HL-60 (cell line): ENCODE results near the gene DYRK1A.

Source experiments
- DNase-seq, 2 experiments: peaks; one replicate each; pipeline ENCODE4 v3.0.0-alpha.2; 2010 to 2020; ENCODE audit warnings: low read depth in 1 of 2, low spot score in 1 of 2
- H3K27ac ChIP-seq: fragments of 250-450 bp; sonication (Bioruptor Pico); replicated peaks from 2 replicates; pipeline ENCODE4 v1.5.1; 2020; ENCODE audit warnings: mild to moderate bottlenecking, moderate library complexity
- H3K27me3 ChIP-seq: fragments of 250-450 bp; sonication (Bioruptor Pico); 2 replicates; pipeline ENCODE4 v1.5.1; 2021; ENCODE audit warnings: mild to moderate bottlenecking, moderate library complexity; ENCODE audit not compliant: insufficient read depth, poor library complexity, severe bottlenecking
- H3K4me3 ChIP-seq: replicated peaks from 2 replicates; pipeline ENCODE4 v1.5.1; 2011; ENCODE audit warnings: mild to moderate bottlenecking, control low read depth, low read length; ENCODE audit not compliant: insufficient read depth
- CTCF ChIP-seq: IDR thresholded peaks from one replicate; pipeline ENCODE4 v1.5.1; 2011; ENCODE audit warnings: low read length, control low read depth, inconsistent platforms; ENCODE audit not compliant: insufficient read depth
- GABPA ChIP-seq: IDR thresholded peaks from 2 replicates; pipeline ENCODE4 v1.6.1; 2012; ENCODE audit warnings: low read depth
- POLR2AphosphoS5 ChIP-seq: IDR thresholded peaks from 2 replicates; pipeline ENCODE4 v1.6.1; 2012; ENCODE audit warnings: low read depth
- SPI1 ChIP-seq: IDR thresholded peaks from 2 replicates; pipeline ENCODE4 v1.6.1; 2012; ENCODE audit warnings: low read depth, mild to moderate bottlenecking, borderline replicate concordance
- TF ChIP-seq, protein P1 (sequence below): IDR thresholded peaks from 2 replicates; pipeline ENCODE4 v1.6.1; 2012; ENCODE audit warnings: low read depth; ENCODE audit not compliant: insufficient replicate concordance

Gene DYRK1A

GRCh38 chr21:37432710-37433455, 66.3 kb downstream of the DYRK1A start:
- H3K27ac ChIP-seq, result no peak overlapping the region
- H3K4me3 ChIP-seq, result no peak overlapping the region
- H3K27me3 ChIP-seq, result no peaks in the 10 kb centered on the region
- DNase-seq, result no peak
- TF ChIP-seq, protein P1, sequence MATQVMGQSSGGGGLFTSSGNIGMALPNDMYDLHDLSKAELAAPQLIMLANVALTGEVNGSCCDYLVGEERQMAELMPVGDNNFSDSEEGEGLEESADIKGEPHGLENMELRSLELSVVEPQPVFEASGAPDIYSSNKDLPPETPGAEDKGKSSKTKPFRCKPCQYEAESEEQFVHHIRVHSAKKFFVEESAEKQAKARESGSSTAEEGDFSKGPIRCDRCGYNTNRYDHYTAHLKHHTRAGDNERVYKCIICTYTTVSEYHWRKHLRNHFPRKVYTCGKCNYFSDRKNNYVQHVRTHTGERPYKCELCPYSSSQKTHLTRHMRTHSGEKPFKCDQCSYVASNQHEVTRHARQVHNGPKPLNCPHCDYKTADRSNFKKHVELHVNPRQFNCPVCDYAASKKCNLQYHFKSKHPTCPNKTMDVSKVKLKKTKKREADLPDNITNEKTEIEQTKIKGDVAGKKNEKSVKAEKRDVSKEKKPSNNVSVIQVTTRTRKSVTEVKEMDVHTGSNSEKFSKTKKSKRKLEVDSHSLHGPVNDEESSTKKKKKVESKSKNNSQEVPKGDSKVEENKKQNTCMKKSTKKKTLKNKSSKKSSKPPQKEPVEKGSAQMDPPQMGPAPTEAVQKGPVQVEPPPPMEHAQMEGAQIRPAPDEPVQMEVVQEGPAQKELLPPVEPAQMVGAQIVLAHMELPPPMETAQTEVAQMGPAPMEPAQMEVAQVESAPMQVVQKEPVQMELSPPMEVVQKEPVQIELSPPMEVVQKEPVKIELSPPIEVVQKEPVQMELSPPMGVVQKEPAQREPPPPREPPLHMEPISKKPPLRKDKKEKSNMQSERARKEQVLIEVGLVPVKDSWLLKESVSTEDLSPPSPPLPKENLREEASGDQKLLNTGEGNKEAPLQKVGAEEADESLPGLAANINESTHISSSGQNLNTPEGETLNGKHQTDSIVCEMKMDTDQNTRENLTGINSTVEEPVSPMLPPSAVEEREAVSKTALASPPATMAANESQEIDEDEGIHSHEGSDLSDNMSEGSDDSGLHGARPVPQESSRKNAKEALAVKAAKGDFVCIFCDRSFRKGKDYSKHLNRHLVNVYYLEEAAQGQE, result no peak
- TF ChIP-seq CTCF (no peak), GABPA (no peak), SPI1 (no peak), POLR2AphosphoS5 (no peak)

DNA sequence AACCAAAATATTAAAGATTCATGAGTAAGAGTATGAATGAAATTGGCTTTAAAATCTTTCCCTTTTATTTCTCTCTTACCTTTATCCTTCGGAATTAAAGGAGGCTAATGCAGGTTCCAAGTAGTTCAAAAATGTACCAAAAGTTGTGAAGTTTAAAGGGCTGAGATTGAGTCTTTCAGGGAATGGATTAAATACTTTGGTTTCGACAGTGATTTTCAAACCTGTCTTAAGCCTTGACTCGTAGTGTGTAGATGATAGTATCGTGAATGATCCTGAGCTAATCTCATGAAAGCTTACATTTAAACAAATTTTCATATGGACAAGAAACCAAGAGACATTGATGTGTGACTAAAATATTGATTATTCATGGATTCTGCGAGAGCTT, 66.9 kb downstream of the DYRK1A start:
- no peaks in the 10 kb centered on the region for H3K27me3 ChIP-seq
- TF ChIP-seq SPI1, result no peak
- no peak for TF ChIP-seq GABPA
- TF ChIP-seq CTCF, result no peak
- TF ChIP-seq POLR2AphosphoS5, result no peak
- TF ChIP-seq, protein P1, result no peak
- no peak overlapping the region for H3K4me3 ChIP-seq
- no peak for DNase-seq
- H3K27ac ChIP-seq, result no peak overlapping the region

DNA sequence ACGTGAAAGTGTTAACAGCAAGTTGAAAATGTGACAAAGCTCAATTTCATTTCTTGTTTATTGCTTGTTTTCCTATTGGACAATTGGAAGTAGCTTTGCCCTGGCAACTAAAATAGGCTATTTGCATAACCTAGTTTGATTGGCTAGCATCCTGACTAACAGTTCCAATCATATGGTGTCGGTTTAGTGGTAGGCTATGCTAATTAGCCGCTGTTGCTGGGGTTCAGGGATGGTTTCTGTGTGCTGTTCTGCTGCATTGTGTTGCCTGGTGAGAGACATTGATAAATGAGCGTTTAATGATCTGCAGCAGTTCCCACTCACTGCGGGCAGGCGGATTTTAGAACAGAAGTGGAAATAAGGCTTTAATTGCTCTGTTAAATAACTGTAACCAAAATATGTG, 68.5 kb downstream of the DYRK1A start:
- DNase-seq, result no peak
- Histone ChIP-seq H3K27me3 (no peaks in the 10 kb centered on the region), H3K27ac (no peak overlapping the region), H3K4me3 (no peak overlapping the region)
- TF ChIP-seq SPI1, result no peak
- no peak for TF ChIP-seq GABPA
- no peak for TF ChIP-seq CTCF
- TF ChIP-seq POLR2AphosphoS5, result no peak
- TF ChIP-seq, protein P1, result no peak
